DMS 273 (cell line): ENCODE measurements around the gene DNPEP.
A peak's percentile ranks its signal among the peaks of the same experiment; 100 is the strongest.

Source experiments
- DNase-seq: peaks from one replicate; lab custom pipeline; 2025; ENCODE audit not compliant: unreplicated experiment; lab: John Stamatoyannopoulos, UW

The DNPEP gene

GRCh38 chr2:219368690-219369191, 19.0 kb downstream of the DNPEP start:
- peak; percentile 44 for DNase-seq

GRCh38 chr2:219362524-219363164, 25.1 kb downstream of the DNPEP start:
- DNase-seq: peak; percentile 97

GRCh38 chr2:219362072-219362471, 25.6 kb downstream of the DNPEP start:
- no peak for DNase-seq

GRCh38 chr2:219358170-219359075, 29.3 kb downstream of the DNPEP start:
- peak; percentile 49 for DNase-seq

GRCh38 chr2:219356834-219357233, 30.9 kb downstream of the DNPEP start:
- DNase-seq: no peak

- DNase-seq: no peak
Measured at GRCh38 chr2:219354582-219354981, 33.1 kb downstream of the DNPEP start.

- no peak for DNase-seq
Measured at GRCh38 chr2:219353129-219353528, 34.6 kb downstream of the DNPEP start.

- DNase-seq: peak; percentile 86
Measured at GRCh38 chr2:219352448-219353023, 35.2 kb downstream of the DNPEP start.

- no peak for DNase-seq
Measured at GRCh38 chr2:219350710-219351221, 36.9 kb downstream of the DNPEP start.

- DNase-seq: no peak
Measured at GRCh38 chr2:219350215-219350614, 37.5 kb downstream of the DNPEP start.

- DNase-seq: peak; percentile 74
Measured at GRCh38 chr2:219344751-219345430, 42.8 kb downstream of the DNPEP start.

GRCh38 chr2:219335373-219335786, 52.3 kb downstream of the DNPEP start:
- peak; percentile 19 for DNase-seq

GRCh38 chr2:219334076-219334475, 53.6 kb downstream of the DNPEP start:
- DNase-seq: no peak

- no peak for DNase-seq
Measured at GRCh38 chr2:219332542-219332941, 55.2 kb downstream of the DNPEP start, which contains the start of gene RESP18. Gene RESP18 (minus strand): TSS chr2:219332744.

- DNase-seq: no peak
Measured at GRCh38 chr2:219331560-219332213, 56.0 kb downstream of the DNPEP start.

- peak; percentile 18 for DNase-seq
Measured at GRCh38 chr2:219327719-219328118, 60.0 kb downstream of the DNPEP start.

- no peak for DNase-seq
Measured at GRCh38 chr2:219325657-219326315, 61.9 kb downstream of the DNPEP start.

- DNase-seq: no peak
Measured at GRCh38 chr2:219325136-219325535, 62.6 kb downstream of the DNPEP start.

GRCh38 chr2:219323434-219323833, 64.3 kb downstream of the DNPEP start:
- DNase-seq: no peak
